ENCODE data around the gene KRTAP10-11.

DNA sequence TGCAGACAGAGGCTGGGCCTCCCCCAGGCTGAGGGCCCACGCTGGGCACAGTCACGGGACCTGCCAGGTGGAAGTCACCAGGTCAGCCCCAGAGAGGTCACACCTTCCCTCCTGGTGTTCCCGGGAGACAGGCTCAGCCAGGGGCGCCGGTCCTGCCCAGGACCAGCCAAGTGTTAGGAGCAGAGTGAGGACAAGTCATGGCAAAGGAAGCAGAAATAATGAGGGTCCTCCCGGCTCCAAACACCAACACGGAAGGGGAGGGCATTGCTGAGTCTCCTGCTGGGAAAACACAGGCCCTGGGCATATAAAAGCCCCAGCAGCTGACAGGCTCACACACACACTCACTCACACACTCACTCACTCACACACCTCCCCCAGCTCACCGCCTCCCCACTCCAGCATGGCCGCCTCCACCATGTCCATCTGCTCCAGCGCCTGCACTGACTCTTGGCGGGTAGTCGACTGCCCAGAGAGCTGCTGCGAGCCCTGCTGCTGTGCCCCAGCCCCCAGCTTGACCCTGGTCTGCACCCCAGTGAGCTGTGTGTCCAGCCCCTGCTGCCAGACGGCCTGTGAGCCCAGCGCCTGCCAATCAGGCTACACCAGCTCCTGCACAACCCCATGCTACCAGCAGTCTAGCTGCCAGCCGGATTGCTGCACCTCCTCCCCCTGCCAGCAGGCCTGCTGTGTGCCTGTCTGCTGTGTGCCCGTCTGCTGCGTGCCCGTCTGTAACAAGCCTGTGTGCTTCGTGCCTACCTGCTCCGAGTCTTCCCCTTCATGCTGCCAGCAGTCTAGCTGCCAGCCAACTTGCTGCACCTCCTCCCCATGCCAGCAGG, 9.0 kb upstream of the KRTAP10-11 start, which contains the start of gene KRTAP10-10:
- TF ChIP-seq, protein P1, sequence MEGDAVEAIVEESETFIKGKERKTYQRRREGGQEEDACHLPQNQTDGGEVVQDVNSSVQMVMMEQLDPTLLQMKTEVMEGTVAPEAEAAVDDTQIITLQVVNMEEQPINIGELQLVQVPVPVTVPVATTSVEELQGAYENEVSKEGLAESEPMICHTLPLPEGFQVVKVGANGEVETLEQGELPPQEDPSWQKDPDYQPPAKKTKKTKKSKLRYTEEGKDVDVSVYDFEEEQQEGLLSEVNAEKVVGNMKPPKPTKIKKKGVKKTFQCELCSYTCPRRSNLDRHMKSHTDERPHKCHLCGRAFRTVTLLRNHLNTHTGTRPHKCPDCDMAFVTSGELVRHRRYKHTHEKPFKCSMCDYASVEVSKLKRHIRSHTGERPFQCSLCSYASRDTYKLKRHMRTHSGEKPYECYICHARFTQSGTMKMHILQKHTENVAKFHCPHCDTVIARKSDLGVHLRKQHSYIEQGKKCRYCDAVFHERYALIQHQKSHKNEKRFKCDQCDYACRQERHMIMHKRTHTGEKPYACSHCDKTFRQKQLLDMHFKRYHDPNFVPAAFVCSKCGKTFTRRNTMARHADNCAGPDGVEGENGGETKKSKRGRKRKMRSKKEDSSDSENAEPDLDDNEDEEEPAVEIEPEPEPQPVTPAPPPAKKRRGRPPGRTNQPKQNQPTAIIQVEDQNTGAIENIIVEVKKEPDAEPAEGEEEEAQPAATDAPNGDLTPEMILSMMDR (IDR thresholded peaks at IDR 0.05 in 4 of 5, conservative IDR thresholded peaks at IDR 0.05 in 1 of 5), result no peak
- TF ChIP-seq POLR2A (IDR thresholded peaks at IDR 0.05), result no peak
